Type B pancreatic cell (in vitro differentiated cells): ENCODE data around the gene BSG. TPM values are rescaled to one million over a fixed set of nuclear protein-coding genes. Genes with fewer than 3 reads are reported as not detected.

Experiments used
- DNase-seq: peaks from one replicate; pipeline ENCODE4 v3.0.0; 2021; ENCODE audit warnings: mixed read lengths; ENCODE audit not compliant: unreplicated experiment; ENCODE audit errors: extremely low spot score
- H3K27ac Mint-ChIP-seq: 2 replicates; pipeline ENCODE4 v1.8.0; 2021; ENCODE audit warnings: mild to moderate bottlenecking, mixed read lengths
- H3K27me3 Mint-ChIP-seq: 2 replicates; pipeline ENCODE4 v1.8.0; 2021; ENCODE audit warnings: mixed read lengths
- H3K36me3 Mint-ChIP-seq: 2 replicates; pipeline ENCODE4 v1.8.0; 2021; ENCODE audit warnings: mixed read lengths
- H3K4me1 Mint-ChIP-seq: one replicate; pipeline ENCODE4 v1.8.0; 2021; ENCODE audit warnings: mixed read lengths; ENCODE audit not compliant: unreplicated experiment
- H3K4me3 Mint-ChIP-seq: 2 replicates; pipeline ENCODE4 v1.8.0; 2021; ENCODE audit warnings: mild to moderate bottlenecking, mixed read lengths
- H3K9me3 Mint-ChIP-seq: 2 replicates; pipeline ENCODE4 v1.8.0; 2021; ENCODE audit warnings: mixed read lengths
- total RNA-seq: library from RNA; stranded (reverse); gene quantifications from 2 replicates; pipeline ENCODE4 v1.2.1, GENCODE V29; 2021; ENCODE audit warnings: low replicate concordance
- TF ChIP-seq, protein P1 (sequence below): fragments of 200-600 bp; sonication (generic); conservative IDR thresholded peaks from 2 replicates; pipeline ENCODE4 v1.5.0; 2021; ENCODE audit warnings: antibody characterized with exemption, mild to moderate bottlenecking

BSG gene
- total RNA-seq, 1 donor from 2014 or later: 522 TPM

DNA sequence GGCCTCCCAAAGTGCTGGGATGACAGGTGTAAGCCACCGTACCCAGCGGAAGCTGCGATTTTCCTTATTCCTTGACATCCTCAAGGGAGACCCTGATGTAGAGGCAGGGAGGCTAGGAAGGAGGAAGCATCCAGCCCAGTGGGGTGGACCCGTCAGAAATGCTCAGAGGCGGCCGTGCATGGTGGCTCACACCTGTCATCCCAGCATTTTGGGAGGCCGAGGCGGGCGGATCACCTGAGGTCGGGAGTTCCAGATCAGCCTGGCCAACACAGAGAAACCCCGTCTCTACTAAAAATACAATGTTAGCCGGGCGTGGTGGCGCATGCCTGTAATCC, 17.0 kb upstream of the BSG start:
- Mint-ChIP-seq H3K27me3 (no peaks in the 10 kb centered on the region), H3K4me3 (no peak overlapping the region), H3K27ac (no peak overlapping the region)

DNA sequence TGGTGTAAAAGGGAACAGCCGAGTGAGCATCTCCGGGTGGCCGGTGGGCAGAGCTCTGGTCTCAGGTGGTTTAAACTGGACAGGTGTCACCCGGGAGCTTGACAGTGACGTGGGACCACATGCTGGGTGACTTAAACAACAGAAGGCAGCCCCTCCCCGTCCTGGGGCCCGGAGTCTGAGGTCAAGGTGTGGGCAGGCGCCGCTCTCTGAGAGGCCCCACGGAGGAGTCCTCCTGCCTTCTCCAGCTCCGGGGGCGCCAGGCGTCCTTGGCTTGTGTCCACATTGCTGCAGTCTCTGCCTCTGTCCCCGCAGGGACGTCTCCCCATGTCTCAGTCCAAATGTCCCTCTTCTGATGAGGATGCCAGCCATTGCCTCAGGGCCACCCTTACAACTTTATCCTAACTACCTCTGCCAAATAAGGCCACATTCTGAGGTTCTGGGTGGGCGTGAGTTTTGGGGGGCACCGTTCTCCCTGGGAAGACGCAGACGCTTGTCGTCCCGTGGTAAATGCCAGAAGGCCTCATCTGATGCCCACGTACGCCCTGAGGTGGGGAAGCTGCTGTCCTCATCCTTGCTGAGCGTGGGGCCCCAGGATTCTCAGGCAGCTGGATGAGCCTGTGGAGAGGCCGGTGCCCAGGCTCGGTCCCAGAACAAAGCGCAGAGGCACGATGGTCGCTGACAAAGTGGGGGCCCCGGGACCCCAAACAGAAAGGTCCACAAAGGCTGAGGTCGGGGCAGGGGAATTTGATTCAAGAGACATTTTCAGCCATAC, 15.6 kb upstream of the BSG start:
- H3K27me3 Mint-ChIP-seq: no peaks in the 10 kb centered on the region
- TF ChIP-seq, protein P1, sequence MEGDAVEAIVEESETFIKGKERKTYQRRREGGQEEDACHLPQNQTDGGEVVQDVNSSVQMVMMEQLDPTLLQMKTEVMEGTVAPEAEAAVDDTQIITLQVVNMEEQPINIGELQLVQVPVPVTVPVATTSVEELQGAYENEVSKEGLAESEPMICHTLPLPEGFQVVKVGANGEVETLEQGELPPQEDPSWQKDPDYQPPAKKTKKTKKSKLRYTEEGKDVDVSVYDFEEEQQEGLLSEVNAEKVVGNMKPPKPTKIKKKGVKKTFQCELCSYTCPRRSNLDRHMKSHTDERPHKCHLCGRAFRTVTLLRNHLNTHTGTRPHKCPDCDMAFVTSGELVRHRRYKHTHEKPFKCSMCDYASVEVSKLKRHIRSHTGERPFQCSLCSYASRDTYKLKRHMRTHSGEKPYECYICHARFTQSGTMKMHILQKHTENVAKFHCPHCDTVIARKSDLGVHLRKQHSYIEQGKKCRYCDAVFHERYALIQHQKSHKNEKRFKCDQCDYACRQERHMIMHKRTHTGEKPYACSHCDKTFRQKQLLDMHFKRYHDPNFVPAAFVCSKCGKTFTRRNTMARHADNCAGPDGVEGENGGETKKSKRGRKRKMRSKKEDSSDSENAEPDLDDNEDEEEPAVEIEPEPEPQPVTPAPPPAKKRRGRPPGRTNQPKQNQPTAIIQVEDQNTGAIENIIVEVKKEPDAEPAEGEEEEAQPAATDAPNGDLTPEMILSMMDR: no peak

More for the DNA sequence above, 17.0 kb upstream of the BSG start:
- Mint-ChIP-seq H3K36me3 (no peaks in the 10 kb centered on the region), H3K4me1 (no peaks in the 10 kb centered on the region), H3K9me3 (no peaks in the 10 kb centered on the region)
- TF ChIP-seq, protein P1: no peak
- DNase-seq: no peak

DNA sequence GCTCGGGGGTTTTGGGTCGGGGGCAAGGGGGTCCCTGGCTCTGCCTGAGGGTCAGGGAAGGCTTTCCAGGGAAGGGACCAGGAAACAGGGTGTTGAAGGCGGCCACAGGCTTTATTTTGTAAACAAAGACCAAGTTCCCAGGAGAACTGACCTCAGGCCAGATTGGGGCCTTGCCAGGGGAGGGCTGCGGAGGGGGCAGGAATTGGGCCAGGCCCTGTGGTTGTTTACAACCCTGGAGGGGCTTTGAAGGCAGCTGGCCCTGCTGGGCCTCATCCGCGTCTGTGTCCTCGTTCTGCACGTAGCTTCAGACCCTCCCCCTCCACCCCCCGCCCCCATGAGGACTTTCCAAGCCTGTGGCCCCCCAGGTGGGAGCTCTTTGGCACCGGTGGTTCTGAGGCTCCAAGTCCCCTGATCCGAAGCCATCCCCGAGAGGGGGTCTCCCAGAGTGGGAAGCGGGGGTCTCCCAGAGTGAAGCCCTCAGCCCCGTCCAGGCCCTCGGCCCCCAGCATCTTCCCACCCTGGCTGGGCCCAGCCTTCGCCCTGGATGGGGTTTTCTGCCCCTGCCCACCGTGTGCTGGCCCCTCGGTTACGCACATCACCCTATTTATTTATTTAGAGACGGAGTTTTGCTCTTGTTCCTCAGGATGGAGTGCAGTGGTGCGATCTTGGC, 13.5 kb upstream of the BSG start:
- Mint-ChIP-seq H3K27ac (peak overlapping the region; percentile 13), H3K27me3 (no peaks in the 10 kb centered on the region), H3K4me3 (no peak overlapping the region), H3K36me3 (no peaks in the 10 kb centered on the region), H3K9me3 (peaks cover 5% of the 10 kb centered on the region), H3K4me1 (no peaks in the 10 kb centered on the region)
- DNase-seq: no peak
- TF ChIP-seq, protein P1: no peak

More for the DNA sequence above, 15.6 kb upstream of the BSG start:
- no peak overlapping the region for H3K4me3 Mint-ChIP-seq
- H3K4me1 Mint-ChIP-seq: no peaks in the 10 kb centered on the region
- DNase-seq: no peak
- H3K27ac Mint-ChIP-seq: no peak overlapping the region
- H3K9me3 Mint-ChIP-seq: no peaks in the 10 kb centered on the region
- no peaks in the 10 kb centered on the region for H3K36me3 Mint-ChIP-seq

DNA sequence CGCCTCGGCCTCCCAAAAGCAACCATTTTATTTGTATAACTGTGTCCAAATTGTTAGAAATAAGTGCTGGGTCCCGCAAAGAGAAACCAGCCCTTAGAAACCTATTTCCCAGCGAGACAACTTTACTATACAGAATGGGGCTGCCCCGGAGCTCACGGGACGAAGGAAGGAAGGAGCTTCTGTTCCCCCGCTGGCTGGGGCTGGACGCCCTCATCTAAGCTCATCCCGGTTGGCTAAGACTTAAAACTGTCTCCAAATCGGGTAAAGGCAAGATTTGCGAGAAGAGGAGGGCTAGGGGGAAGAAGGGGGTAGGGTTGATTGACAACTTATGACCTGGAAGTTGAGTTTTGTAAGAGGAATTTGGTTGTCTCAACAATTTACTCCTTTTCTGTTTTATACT, 12.3 kb upstream of the BSG start:
- H3K27ac Mint-ChIP-seq: no peak overlapping the region
- H3K4me3 Mint-ChIP-seq: no peak overlapping the region
- no peaks in the 10 kb centered on the region for H3K36me3 Mint-ChIP-seq
- no peak for DNase-seq
- H3K4me1 Mint-ChIP-seq: no peaks in the 10 kb centered on the region
- no peaks in the 10 kb centered on the region for H3K27me3 Mint-ChIP-seq
- TF ChIP-seq, protein P1: no peak
- H3K9me3 Mint-ChIP-seq: peaks cover 5% of the 10 kb centered on the region

DNA sequence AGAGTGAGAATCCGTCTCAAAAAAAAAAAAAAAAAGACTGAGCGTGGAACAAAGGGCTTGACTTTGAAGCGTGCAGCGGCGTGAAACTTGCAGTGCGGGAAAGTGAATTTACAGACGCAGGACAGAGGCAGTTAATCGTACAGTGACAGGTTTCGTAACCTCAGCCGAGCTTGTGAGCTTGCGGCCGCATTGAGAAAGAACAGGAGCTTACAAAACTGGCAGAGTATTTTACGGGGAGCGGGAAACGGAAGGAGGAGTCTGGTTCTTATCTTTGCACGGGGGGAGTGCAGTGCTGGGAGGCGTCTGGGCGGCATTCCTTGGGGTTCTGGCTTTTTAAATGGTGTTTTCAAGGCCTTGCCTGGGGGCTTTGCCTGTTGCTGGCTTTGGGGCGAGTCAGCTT, 6.0 kb upstream of the BSG start:
- peaks cover 7% of the 10 kb centered on the region for H3K36me3 Mint-ChIP-seq
- peaks cover 15% of the 10 kb centered on the region for H3K4me1 Mint-ChIP-seq
- peaks cover 5% of the 10 kb centered on the region for H3K9me3 Mint-ChIP-seq
- TF ChIP-seq, protein P1: no peak
- peak overlapping the region; percentile 68 for H3K27ac Mint-ChIP-seq
- no peak for DNase-seq
- H3K27me3 Mint-ChIP-seq: peaks cover 7% of the 10 kb centered on the region
- peak overlapping the region; percentile 75 for H3K4me3 Mint-ChIP-seq
